Activated naive CD8-positive, alpha-beta T cell (primary cell): ENCODE results near the gene EPHB2.
"Not testable (repeated sequence)": the region's sequence is repeated elsewhere in the genome, so short reads cannot be mapped to it uniquely, and the experiment has no call there.

ENCODE experiments used
- H3K27ac Mint-ChIP-seq: one replicate; pipeline ENCODE4 v1.8.0; 2021; ENCODE audit warnings: mixed read lengths
- H3K27me3 Mint-ChIP-seq: one replicate; pipeline ENCODE4 v1.8.0; 2021; ENCODE audit warnings: mixed read lengths
- H3K36me3 Mint-ChIP-seq: one replicate; pipeline ENCODE4 v1.8.0; 2021; ENCODE audit warnings: mixed read lengths
- H3K4me1 Mint-ChIP-seq: one replicate; pipeline ENCODE4 v1.8.0; 2021; ENCODE audit warnings: low read depth, mixed read lengths
- H3K4me3 Mint-ChIP-seq: one replicate; pipeline ENCODE4 v1.8.0; 2021; ENCODE audit warnings: mild to moderate bottlenecking, mixed read lengths
- H3K9me3 Mint-ChIP-seq: one replicate; pipeline ENCODE4 v1.8.0; 2021; ENCODE audit warnings: low read depth, mixed read lengths

The EPHB2 gene

DNA sequence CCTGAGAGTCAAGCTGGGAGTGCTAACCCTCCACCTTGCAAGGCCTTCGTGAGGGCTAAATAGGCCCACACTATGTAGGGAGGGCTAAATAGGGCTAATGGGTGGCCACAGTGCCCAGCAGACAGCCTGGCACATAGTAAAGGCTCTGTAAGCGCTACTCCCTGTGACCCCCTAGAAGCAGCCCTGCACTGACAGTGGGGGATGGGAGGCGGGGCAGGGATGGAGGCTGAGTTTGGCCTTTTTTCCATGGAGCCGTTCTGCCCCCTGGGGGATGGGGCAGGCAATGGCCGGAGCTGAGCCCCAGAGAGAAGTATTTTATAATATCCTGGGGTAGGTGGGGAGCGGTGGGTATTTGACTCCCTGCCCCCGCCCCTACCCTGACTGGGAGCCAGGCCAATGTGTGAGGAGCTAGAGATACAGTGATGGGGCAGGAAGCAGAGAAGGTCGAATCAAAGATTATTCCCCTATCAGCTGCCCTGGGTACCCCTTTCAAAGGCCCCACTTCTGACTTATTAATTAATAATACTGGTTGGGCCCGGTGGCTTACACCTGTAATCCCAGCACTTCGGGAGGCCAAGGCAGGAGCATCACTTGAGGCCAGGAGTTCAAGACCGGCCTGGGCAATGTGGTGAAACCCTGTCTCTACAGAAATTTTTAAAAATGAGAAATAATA lies 219.7 kb downstream of the EPHB2 start:
- H3K36me3 Mint-ChIP-seq = no peaks in the 10 kb centered on the region
- peaks cover 11% of the 10 kb centered on the region for H3K27me3 Mint-ChIP-seq
- H3K4me1 Mint-ChIP-seq = no peaks in the 10 kb centered on the region
- no peak overlapping the region for H3K4me3 Mint-ChIP-seq
- H3K27ac Mint-ChIP-seq = no peak overlapping the region
- H3K9me3 Mint-ChIP-seq = no peaks in the 10 kb centered on the region

DNA sequence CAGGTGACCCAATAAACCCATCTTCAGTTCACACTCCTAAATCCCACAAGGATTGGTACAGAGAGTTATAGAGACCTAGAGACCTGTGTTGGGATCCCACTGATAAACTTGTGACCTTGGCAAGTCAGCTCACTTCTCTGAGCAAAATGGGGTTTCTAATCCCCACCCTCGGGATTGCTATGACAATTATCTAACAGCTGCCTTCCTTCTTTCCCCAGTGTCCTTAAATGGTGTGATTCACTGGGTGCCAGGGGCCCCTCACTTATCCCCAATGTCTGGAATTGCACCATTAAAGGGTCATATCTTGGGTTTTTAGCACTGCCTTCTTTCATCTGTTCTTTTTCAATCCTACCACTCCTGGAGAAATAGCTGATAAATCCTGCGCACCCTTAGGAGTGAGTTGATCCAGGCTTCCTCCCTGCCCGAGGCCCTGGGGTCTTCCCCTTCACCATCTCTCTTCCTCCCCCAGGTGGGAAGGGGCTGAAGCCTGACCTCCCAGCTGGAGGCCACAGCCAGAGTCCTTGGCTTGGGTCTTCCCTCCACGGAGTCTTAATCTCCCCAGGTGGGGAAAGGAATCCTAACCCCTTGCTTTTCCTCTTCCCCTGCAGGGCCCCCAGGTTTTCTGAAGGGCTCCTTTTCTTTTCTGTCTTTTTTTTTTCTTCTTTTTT lies 222.3 kb downstream of the EPHB2 start:
- Mint-ChIP-seq H3K9me3 (no peaks in the 10 kb centered on the region), H3K36me3 (no peaks in the 10 kb centered on the region), H3K4me1 (no peaks in the 10 kb centered on the region), H3K4me3 (no peak overlapping the region), H3K27ac (no peak overlapping the region), H3K27me3 (peaks cover 2% of the 10 kb centered on the region)

DNA sequence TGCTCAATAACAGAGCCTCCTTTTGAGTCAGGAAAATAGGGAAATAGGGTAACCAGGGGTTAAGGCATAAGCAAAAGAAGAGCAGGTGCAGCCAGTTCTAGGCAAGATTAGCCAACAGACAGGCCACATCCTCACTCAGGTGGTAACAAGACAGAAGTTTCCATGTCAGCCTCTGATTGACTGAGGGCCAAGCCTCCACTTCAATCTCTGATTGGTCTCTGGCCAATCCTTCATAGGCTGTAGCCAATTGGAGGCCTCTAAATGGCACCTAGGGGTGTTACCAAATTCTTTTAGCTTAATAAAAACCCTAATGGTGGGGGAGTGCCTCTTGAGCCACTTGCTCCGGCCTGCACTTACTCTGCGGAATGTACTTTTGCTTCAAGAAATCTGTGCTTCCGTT lies 224.8 kb downstream of the EPHB2 start:
- Mint-ChIP-seq H3K4me3 (no peak overlapping the region), H3K27me3 (no peaks in the 10 kb centered on the region), H3K27ac (no peak overlapping the region), H3K4me1 (no peaks in the 10 kb centered on the region), H3K36me3 (peaks cover 6% of the 10 kb centered on the region), H3K9me3 (peaks cover 3% of the 10 kb centered on the region)

DNA sequence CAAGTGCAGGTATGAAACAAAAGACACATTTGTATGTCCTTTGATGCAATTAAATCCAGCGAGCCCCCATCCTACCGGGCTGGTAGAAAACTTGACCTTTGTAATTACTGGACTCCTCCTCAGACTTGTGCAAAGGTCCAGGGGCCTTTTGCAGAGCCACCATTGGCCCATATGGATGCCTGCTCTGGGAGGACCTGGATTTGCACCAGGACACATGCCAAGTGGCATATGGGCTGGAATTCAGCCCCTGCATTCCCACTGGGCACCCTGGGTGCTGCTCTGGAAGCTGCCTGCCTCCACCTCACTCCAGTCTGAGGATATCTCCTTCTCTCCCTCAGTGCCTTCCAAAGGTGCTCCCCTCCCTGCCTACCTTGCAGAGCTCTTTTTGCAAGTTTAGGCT lies 226.0 kb downstream of the EPHB2 start:
- Mint-ChIP-seq H3K36me3 (peaks cover 7% of the 10 kb centered on the region), H3K9me3 (peaks cover 13% of the 10 kb centered on the region), H3K27ac (no peak overlapping the region), H3K4me3 (no peak overlapping the region), H3K27me3 (no peaks in the 10 kb centered on the region), H3K4me1 (no peaks in the 10 kb centered on the region)

DNA sequence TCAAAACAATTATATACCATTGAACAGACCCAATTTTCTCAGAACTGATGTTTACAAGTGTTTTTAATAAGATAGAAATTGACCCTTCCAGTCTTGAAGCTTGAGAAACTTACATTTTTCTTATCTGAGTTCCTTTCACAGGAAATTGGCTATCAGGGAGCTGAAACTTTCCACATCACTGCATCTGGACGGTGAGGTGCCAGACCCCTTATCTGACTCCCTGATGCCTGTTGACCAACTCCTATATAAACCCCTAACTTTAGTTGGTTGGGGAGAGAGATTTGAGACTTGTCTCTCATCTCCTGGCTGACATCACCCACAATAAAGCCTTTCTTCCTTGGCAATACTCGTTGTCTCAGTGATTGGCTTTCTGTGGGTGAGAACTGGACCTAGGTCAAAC lies 230.6 kb downstream of the EPHB2 start:
- peaks cover 10% of the 10 kb centered on the region for H3K27me3 Mint-ChIP-seq
- peaks cover 13% of the 10 kb centered on the region for H3K9me3 Mint-ChIP-seq
- H3K4me1 Mint-ChIP-seq = no peaks in the 10 kb centered on the region
- H3K27ac Mint-ChIP-seq = no peak overlapping the region
- H3K36me3 Mint-ChIP-seq = peaks cover 7% of the 10 kb centered on the region
- no peak overlapping the region for H3K4me3 Mint-ChIP-seq

DNA sequence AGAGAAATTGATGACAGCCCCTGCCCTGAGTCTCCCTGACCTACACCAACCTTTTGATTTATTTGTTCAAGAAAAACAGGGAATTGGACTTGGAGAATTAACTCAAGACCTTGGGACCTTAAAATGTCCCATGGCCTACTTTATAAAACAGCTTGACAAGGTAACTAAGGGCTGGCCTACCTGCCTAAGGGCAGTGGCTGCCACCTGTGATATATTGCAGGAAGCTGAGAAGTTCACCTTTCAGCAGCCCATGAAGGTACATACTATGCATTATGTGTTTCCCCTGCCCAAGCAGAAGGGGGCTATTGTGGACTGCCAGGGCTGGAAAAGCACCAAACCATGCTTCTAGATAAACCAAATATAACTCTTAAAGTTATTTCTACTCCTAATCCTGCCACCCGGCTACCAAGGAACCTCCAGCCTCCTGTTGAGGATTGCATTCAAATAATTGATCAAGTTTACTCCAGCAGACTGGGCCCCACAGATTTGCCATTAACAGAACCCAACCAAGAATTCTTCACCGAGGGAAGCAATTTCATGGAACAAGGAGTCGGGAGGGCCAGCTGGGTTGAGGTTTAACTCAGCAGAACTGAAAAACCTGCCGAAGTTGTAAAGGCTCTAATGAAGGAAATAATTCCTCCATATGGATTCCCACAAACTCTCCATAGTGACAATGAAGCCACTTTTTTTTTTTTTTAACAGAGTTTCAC lies 233.9 kb downstream of the EPHB2 start:
- Mint-ChIP-seq H3K4me3 (no peak overlapping the region), H3K4me1 (no peaks in the 10 kb centered on the region), H3K36me3 (peaks cover 7% of the 10 kb centered on the region), H3K27me3 (peaks cover 14% of the 10 kb centered on the region), H3K9me3 (peaks cover 13% of the 10 kb centered on the region), H3K27ac (no peak overlapping the region)

DNA sequence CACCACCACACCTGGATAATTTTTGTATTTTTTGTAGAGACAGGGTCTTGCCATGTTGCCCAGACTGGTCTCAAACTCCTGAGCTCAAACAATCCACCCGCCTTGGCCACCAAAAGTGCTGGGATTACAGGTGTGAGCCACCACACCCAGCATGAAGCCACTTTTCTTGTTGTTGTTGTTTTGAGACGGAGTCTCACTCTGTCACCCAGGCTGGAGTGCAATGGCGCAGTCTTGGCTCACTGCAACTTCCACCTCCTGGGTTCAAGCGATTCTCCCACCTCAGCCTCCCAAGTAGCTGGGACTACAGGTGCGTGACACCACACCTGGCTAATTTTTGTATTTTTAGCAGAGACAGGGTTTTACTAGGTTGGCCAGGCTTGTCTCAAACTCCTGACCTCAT lies 234.5 kb downstream of the EPHB2 start:
- H3K4me1 Mint-ChIP-seq, H3K27ac Mint-ChIP-seq: not testable (repeated sequence)
- peaks cover 17% of the 10 kb centered on the region for H3K27me3 Mint-ChIP-seq

DNA sequence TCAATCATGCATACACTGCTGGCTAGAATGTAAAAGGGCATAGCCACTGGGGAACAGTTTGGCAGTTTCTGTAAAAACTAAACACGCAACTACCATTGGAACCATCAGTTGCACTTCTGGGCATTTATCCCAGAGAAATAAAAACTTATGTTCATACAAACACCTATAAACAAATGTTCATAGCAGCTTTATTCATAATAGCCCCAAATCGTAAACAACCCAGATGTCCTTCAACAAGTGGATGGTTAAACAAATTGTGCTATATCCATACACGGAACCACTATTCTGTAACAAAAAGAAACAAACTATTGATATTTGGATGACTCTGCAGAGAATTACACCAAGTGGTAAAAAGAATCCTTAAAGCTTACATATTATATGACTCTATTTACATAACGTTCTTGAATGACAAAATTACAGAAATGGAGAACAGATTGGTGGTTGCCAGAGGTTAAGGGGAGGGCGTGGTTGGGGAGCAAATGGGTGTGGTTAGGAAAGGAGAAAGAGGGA lies 239.2 kb downstream of the EPHB2 start:
- no peak overlapping the region for H3K27ac Mint-ChIP-seq
- H3K27me3 Mint-ChIP-seq = peaks cover 8% of the 10 kb centered on the region
- H3K4me1 Mint-ChIP-seq = no peaks in the 10 kb centered on the region
- no peaks in the 10 kb centered on the region for H3K36me3 Mint-ChIP-seq
- H3K9me3 Mint-ChIP-seq = no peaks in the 10 kb centered on the region
- no peak overlapping the region for H3K4me3 Mint-ChIP-seq

More for the DNA sequence above, 234.5 kb downstream of the EPHB2 start:
- H3K4me3 Mint-ChIP-seq, H3K36me3 Mint-ChIP-seq: not testable (repeated sequence)
- peaks cover 12% of the 10 kb centered on the region for H3K9me3 Mint-ChIP-seq

DNA sequence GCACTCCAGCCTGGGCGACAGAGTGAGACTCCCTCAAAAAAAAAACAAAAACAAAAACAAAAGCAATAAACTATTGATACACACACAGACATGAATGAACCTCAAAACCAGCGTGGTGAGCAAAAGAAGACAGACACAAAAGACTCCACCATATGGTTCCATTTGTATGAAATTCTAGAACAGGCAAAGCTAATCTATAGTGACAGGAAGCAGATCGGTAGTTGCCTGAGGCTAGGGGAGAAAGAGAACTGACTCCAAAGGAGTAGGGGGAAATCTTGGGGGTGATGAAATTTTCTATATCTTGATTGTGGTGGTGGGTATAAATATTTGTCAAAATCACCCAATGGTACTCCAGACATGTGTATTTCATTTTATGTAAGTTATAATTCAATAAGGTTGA lies 241.2 kb downstream of the EPHB2 start:
- no peaks in the 10 kb centered on the region for H3K36me3 Mint-ChIP-seq
- no peaks in the 10 kb centered on the region for H3K9me3 Mint-ChIP-seq
- no peak overlapping the region for H3K27ac Mint-ChIP-seq
- H3K4me3 Mint-ChIP-seq = no peak overlapping the region
- peaks cover 7% of the 10 kb centered on the region for H3K27me3 Mint-ChIP-seq
- no peaks in the 10 kb centered on the region for H3K4me1 Mint-ChIP-seq

DNA sequence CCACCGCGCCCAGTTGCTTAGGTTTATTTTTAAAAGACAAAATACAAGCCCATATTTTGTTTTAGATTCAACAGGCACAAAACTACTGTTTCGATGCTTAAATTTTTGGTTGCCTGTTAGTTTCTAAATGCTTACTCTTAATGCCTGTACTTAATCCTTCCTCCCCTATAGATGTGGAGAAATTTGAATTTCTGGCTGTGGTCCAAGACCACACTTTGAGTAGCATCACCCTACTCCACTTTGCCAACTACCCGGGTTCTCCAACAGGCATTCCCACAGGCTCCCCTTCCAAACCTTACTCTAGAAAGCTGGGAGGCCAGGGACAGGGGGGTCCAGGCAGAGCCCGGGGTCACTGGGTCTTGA lies 242.0 kb downstream of the EPHB2 start:
- H3K4me1 Mint-ChIP-seq = no peaks in the 10 kb centered on the region
- peaks cover 7% of the 10 kb centered on the region for H3K27me3 Mint-ChIP-seq
- no peak overlapping the region for H3K27ac Mint-ChIP-seq
- no peaks in the 10 kb centered on the region for H3K9me3 Mint-ChIP-seq
- H3K36me3 Mint-ChIP-seq = no peaks in the 10 kb centered on the region
- H3K4me3 Mint-ChIP-seq = no peak overlapping the region

DNA sequence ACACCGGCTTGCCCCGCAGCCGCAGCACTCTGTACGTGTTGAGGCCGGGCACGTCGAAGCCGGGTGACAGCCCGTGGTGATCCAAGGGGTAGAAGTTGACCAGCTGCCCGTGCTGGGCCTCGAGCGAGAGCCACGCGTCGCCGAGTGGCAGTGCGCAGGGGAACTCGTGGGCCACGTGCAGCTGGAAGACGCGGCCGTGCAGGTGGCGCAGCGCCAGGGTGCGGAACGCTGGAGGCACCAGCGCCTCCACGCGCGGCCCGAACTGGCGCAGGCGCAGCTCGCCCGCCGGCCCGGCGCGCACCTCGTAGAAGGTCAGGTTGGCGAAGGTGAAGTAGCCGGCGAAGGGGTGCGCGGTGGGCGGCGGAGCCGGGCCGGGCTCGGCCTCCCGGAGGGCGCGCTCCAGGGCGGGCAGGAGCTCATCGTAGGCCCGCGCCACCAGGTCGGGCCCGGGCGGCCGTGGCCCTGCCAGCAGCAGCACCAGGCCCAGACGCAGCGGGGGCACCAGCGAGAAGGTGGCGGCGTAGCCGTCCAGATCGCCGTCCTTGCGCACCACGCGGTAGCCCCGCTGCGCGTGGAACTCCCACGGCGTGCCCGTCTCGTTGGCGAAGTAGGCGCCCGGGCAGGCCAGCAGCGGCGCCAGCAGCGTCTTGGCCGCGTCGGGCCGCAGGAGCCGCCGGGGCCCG lies 242.6 kb downstream of the EPHB2 start:
- Mint-ChIP-seq H3K27me3 (peaks cover 7% of the 10 kb centered on the region), H3K36me3 (no peaks in the 10 kb centered on the region), H3K4me3 (no peak overlapping the region), H3K4me1 (no peaks in the 10 kb centered on the region), H3K9me3 (no peaks in the 10 kb centered on the region), H3K27ac (no peak overlapping the region)

DNA sequence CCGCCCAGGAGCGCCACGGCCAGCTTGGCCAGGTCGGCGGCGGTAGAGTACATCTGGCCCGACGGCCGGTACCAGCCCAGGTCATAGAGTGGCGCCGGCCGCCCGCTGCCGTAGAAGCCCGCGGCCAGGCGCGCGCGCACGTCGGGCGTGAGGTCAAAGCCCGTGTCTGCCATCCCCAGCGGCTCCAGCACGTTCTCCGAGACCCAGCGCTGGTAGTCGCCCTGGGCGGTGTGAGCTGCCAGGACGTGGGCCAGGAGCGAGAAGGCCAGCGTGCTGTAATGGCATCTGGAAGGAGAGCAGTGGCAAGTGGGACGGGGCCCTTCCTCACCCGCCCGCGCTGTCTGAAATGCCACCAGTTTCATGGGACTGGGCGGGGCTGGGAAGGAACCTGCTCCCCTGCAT lies 243.1 kb downstream of the EPHB2 start:
- no peak overlapping the region for H3K27ac Mint-ChIP-seq
- H3K4me1 Mint-ChIP-seq = no peaks in the 10 kb centered on the region
- no peak overlapping the region for H3K4me3 Mint-ChIP-seq
- H3K27me3 Mint-ChIP-seq = peaks cover 5% of the 10 kb centered on the region
- no peaks in the 10 kb centered on the region for H3K36me3 Mint-ChIP-seq
- H3K9me3 Mint-ChIP-seq = no peaks in the 10 kb centered on the region

DNA sequence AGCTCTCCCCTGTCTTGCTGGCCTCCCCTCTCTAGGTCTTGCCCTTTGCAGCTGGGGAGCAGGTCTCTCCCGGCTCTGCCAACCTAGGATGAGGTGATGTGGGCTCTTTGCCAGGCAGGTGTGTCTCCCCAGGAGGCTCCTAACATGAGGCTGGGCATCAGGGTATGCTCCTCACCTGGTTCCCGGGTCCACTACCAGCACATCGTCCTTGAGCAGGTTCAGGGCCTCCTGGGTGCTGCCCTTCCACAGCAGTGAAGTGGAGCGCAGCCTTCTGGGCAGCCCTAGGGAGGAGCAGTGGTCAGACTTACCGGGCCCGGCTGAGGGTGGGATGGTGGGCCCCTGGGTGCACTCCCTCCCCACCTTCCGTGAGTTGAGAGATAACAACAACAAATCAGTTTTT lies 244.5 kb downstream of the EPHB2 start:
- Mint-ChIP-seq H3K36me3 (no peaks in the 10 kb centered on the region), H3K4me3 (no peak overlapping the region), H3K4me1 (no peaks in the 10 kb centered on the region), H3K27me3 (peaks cover 2% of the 10 kb centered on the region), H3K27ac (no peak overlapping the region), H3K9me3 (no peaks in the 10 kb centered on the region)

DNA sequence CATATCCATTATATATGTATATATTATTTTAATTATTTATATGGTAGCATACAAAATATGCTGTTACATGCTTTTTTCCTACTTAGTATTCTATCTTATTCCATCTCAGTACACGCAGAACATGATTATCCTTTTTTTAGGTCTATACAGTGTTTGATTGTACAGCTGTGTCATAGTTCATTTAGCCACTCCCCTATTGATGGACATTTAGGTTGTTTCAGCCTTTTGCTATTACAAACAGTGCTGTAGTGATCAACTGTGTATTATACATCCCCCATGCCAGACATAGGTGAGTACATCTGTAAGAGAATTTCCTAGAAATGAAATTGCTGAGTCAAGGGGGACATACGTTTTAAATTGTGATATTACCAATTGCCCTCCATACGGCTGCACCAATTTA lies 246.4 kb downstream of the EPHB2 start:
- Mint-ChIP-seq H3K36me3 (no peaks in the 10 kb centered on the region), H3K27ac (no peak overlapping the region), H3K4me1 (no peaks in the 10 kb centered on the region), H3K9me3 (no peaks in the 10 kb centered on the region), H3K27me3 (peaks cover 1% of the 10 kb centered on the region), H3K4me3 (no peak overlapping the region)

DNA sequence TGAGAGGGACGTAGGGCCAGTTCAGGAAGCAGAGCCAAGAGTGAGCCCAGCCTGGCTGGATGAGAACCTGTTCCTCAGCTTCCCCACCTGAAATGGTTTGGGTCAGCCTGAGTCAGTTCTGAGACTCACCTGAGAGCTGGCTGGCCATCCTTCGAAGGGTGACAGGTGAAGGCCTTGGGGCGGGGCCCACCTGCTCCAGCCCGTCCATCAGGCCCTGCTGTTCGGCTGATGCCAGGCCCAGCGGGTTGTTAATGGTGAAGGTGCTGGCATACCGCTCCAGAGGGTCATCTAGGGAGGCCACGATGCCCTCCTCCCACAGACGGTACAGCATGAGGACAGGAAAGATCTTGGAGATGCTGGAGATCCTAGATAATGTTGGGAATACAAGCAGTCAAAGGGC lies 247.9 kb downstream of the EPHB2 start:
- no peak overlapping the region for H3K4me3 Mint-ChIP-seq
- H3K4me1 Mint-ChIP-seq = no peaks in the 10 kb centered on the region
- H3K27ac Mint-ChIP-seq = no peak overlapping the region
- H3K9me3 Mint-ChIP-seq = no peaks in the 10 kb centered on the region
- H3K36me3 Mint-ChIP-seq = no peaks in the 10 kb centered on the region
- H3K27me3 Mint-ChIP-seq = peaks cover 1% of the 10 kb centered on the region
